HuH-7 (cell line): ENCODE measurements around the gene LCN12.
A peak's percentile ranks its signal among the peaks of the same experiment; 100 is the strongest.
"Not testable (repeated sequence)": the region's sequence is repeated elsewhere in the genome, so short reads cannot be mapped to it uniquely, and the experiment has no call there.

Source experiments
- DNase-seq: peaks from one replicate; pipeline ENCODE4 v3.0.0; 2011; ENCODE audit warnings: low spot score

Gene LCN12

GRCh38 chr9:136991993-136992818 lies 40.1 kb downstream of the LCN12 start, which contains the start of gene PAXX:
Gene PAXX, plus strand, starts transcription at chr9:136992422. Its CDS starts 22 bp downstream, at chr9:136992444.
- DNase-seq: peak; percentile 99

GRCh38 chr9:136992819-136993369 lies 40.8 kb downstream of the LCN12 start:
- DNase-seq: no peak

DNA sequence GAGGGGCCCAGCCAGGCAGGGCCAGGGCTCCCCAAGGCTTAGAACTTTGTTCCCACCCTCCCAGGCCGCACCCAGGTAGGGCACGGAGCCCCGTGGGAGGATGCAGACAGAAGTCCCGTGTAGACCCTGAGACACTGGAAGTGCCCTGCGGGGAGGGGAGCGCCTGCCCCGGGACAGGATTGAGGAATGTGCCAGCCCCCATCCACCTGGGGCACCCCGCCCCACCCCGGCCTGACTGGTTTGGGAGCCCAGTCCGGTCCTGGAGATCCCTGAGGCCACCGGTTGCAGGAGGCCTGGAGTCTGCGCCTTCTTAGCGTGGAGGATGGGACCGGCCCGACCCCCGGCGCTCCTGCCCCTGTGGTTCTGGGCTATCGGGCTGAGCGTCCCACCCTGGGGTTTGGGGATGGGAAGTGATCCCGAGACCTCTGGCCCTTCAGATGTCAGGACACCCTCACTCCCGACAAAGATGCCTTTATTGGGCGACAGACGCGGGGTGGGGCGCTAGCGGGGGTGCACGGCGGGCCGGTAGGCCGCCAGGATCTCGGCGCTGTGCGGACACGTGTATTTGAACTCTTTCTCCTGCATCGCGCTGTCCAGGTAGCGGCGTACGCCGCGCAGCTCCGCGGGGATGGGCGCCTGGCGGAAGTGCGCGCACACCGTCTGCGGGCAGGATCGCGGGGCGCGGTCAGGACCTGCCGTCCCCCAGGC lies 42.3 kb downstream of the LCN12 start:
- no peak for DNase-seq

- no peak for DNase-seq
Observed at GRCh38 chr9:136994888-136995230, 42.8 kb downstream of the LCN12 start.

DNA sequence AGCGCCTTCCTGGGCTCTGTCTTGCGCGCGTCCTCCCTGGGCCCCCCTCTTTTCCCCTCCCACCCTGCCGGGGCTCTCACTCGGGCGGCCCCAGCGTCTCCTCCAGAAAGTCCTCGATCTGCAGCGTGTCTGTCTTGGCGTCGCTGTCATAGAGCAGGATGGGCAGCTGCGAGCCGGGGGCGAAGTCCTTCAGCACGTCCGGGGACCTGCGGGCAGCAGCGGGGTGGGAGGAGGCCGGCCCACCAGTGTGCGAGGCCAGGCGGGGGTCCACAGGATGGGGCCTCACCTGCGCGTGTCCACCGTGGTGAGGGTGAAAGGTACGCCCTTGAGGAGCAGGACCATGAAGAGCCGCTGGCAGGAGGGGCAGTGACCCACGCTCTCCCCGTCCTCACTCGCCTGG lies 43.3 kb downstream of the LCN12 start:
- no peak for DNase-seq

DNA sequence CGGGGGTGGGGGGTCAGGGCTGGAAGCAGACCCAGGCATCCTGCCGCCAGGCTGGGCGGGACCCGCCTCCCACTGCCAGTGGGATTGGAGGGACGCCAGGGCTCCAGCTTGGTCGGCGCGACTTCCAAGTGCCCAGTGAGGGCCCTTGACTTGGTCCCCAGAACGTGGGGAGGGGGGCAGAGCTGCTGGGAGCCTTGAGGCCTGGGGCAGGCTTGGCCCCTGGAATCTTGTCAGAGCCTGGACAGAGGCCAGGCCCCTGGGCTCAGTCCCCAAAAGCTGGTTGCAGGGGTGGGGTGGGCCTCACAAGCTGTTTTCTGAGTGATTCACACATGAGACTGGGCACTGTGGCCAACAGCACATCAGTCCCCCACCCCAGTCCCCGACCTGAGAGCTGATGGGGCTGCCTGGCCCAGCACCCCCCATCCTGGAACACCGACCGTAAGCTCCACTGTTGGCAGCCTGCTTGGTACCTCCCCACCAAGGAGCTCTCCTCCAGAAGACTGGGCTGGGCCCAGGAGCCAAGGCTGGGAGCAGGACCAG lies 43.8 kb downstream of the LCN12 start:
- DNase-seq: no peak

DNA sequence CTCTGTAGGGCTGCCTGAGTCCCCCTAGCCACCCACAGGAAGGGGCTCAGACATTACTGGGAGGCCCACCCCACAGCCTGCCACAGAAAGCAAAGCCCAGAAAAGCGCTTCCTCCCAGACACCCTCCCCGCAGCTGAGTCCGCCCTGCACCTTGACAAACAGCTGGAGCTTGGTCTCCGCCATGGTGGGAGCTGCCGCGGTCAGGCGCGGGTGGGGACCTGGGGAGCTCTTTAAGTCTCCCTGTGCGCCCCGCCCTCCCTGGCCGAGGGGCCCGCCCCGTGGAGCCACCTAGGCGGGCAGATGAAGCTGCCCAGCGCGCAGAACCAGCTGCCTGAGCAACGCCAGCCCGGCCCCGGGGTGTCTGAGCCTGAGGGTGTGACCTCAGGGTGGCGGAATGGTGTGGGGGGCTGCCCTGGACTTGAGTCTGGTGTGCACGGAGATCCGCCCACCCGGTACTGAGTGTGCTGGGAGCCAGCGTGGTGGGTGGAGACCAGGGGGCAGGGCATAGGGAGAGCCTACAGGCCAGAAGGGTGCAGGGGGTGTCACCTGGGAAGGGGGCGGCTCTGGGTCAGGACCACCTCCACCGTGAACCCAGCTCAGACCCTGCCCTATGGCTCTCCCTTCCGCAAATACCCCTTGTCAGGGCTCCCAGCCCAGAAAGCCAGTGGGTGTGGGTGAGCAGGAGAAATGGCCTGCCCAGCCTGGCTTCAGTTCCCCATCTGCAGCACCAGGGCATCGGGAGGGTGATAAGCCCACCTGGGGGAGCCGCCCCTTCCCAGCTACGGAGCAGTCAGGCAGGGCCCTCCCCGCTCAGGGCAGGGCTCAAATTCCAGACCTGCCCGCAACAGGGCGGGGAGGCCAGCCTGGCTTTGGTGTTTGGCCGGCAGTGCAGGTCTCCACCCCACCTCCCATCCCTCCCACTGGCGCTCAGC lies 44.6 kb downstream of the LCN12 start, which contains the start of gene CLIC3:
TSS of gene CLIC3 (minus strand) at position 208 of the 932 bp plus-strand sequence. CDS start at position 183, 25 bp downstream.
- DNase-seq: peak; percentile 73

DNA sequence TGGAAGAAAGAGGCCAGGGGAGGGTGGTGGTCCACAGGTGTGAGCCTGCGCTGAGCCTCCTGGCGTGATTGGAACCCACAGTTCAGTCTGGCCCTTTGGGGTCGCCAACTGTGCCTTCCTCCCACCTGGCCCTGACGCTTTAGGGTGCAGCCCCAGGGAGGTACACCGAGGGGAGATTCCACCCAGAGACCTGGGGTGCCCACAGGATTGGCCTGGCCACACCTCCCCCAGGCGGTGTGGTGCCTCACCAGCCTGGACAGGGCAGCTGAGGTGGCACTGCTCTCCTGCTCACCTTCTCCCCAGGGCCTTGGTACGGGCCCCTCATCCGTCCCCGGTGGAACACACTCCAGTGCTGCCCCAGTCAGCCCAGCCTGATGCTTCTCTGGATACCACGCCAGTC lies 45.3 kb downstream of the LCN12 start:
- no peak for DNase-seq

DNA sequence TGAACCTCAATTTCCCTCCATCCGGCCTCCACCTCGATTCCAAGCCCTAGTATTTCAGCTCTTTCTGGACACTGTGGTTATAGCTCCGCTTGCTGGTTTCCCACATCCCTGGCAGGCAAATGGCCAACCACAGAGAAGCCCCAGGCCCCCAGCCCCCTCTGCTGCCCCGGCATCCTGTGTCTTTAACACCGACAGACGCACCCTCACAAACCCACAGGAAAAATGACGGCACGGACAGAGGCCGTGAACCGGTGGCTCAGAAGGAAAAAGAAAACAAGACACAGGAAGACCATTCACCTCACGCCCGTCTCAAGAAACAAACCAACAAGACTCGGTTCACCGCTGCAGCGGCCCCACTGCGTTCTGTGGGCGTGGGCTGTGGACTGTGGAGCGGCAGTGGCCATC lies 45.8 kb downstream of the LCN12 start:
- no peak for DNase-seq

DNA sequence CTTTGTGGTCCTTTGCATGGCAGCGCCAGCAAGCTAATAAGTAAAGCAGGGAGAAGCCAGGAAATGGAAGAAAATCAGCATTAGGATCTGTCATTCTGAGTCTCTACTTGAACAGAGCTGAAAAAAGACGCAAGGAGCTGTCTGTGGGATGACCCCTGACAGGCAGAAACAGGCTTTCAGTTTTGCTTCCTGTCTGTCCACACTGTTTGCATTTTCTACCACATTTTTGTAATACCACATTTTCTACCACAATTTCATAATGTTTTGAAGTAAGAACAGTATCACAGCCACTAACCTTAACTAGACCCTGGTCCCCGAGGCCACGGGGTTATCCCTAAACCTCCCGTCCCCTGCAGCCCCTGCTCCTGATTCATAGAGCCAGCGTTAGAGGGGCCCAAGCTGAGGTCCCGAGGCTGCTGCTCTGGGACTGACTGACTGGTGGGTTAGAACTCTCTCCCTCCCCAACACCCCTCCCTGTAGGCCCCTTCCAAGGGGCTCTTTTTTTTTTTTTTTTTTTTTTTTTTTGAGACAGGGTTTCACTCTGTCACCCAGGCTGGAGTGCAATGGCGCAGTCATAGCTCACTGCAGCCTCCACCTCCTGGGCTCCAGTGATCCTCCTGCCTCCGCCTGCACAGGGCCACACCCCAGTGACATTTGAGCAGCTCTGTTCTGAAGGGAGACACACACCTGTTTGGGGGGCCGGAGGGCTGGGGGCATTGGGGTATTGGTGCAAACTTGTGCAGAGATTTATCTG lies 48.3 kb downstream of the LCN12 start:
- no peak for DNase-seq

- no peak for DNase-seq
Observed at GRCh38 chr9:137001857-137002645, 50.0 kb downstream of the LCN12 start.

- no peak for DNase-seq
Observed at GRCh38 chr9:137002646-137003041, 50.6 kb downstream of the LCN12 start.

GRCh38 chr9:137004285-137004684 lies 52.2 kb downstream of the LCN12 start:
- not testable (repeated sequence) for DNase-seq
